ENCODE measurements around the gene ASIC4.

DNA sequence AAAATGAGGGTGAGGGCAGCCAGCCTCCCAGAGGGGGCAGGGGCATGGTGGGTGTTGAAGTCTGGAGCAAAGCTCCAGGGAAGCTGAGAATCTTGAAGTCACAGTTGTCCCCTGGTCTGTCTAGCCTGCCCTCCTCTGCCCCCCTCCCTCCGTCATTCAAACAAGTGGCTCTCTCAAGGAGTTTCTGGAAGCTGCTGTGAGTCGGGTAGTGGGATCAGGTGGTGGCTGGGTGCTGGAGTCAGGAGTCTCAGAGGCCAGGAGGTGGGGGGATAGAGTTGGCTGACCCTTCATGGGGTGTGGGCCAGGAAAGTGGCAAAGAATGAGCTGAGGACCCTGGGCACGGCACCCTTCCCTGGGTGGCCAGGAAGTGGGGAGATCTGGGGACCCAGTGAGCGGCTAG lies 495 bp upstream of the ASIC4 start:
- TF ChIP-seq, protein P1, sequence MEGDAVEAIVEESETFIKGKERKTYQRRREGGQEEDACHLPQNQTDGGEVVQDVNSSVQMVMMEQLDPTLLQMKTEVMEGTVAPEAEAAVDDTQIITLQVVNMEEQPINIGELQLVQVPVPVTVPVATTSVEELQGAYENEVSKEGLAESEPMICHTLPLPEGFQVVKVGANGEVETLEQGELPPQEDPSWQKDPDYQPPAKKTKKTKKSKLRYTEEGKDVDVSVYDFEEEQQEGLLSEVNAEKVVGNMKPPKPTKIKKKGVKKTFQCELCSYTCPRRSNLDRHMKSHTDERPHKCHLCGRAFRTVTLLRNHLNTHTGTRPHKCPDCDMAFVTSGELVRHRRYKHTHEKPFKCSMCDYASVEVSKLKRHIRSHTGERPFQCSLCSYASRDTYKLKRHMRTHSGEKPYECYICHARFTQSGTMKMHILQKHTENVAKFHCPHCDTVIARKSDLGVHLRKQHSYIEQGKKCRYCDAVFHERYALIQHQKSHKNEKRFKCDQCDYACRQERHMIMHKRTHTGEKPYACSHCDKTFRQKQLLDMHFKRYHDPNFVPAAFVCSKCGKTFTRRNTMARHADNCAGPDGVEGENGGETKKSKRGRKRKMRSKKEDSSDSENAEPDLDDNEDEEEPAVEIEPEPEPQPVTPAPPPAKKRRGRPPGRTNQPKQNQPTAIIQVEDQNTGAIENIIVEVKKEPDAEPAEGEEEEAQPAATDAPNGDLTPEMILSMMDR (IDR thresholded peaks at IDR 0.05), result no peak
- TF ChIP-seq PRRX2 (CRISPR knock-in tag; IDR thresholded peaks at IDR 0.05), result no peak
- TF ChIP-seq ATF1 (CRISPR knock-in tag; IDR thresholded peaks at IDR 0.05), result no peak
- TF ChIP-seq, protein P2, sequence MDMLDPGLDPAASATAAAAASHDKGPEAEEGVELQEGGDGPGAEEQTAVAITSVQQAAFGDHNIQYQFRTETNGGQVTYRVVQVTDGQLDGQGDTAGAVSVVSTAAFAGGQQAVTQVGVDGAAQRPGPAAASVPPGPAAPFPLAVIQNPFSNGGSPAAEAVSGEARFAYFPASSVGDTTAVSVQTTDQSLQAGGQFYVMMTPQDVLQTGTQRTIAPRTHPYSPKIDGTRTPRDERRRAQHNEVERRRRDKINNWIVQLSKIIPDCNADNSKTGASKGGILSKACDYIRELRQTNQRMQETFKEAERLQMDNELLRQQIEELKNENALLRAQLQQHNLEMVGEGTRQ (CRISPR knock-in tag; IDR thresholded peaks at IDR 0.05), result no peak
- TF ChIP-seq GABPB1 (CRISPR knock-in tag; IDR thresholded peaks at IDR 0.05), result no peak
- TF ChIP-seq ZNF219 (CRISPR knock-in tag; IDR thresholded peaks at IDR 0.05; ENCODE audit: borderline replicate concordance), result no peak
- no peak for TF ChIP-seq TEAD1 (CRISPR knock-in tag; IDR thresholded peaks at IDR 0.05)

Data from WTC11 (cell line).